Activated naive CD4-positive, alpha-beta T cell treated with anti-CD3 and anti-CD28 coated beads, Interleukin-2, amount 50 U/mL, for 72 hours (primary cell): ENCODE measurements around the gene COL8A1. TPM values are rescaled to one million over a fixed set of nuclear protein-coding genes. Genes with fewer than 3 reads are reported as not detected.

Source experiments
- ATAC-seq, 2 donors: fragments of 150-1000 bp; cut with Tn5 transposase; 2 replicates each; pipeline ENCODE4 v1.10.0; 2021; ENCODE audit warnings: mild to moderate bottlenecking in 2 of 2, moderate library complexity in 2 of 2
- DNase-seq, 2 donors: peaks; one replicate each; pipeline ENCODE4 v3.0.0; 2021 to 2022; ENCODE audit warnings: low spot score in 2 of 2
- H3K27ac Mint-ChIP-seq, 2 donors: one replicate each; pipeline ENCODE4 v1.8.0; 2022; ENCODE audit warnings: mild to moderate bottlenecking in 2 of 2, mixed read lengths in 2 of 2
- H3K36me3 Mint-ChIP-seq, 2 donors: one replicate each; pipeline ENCODE4 v1.8.0; 2022; ENCODE audit warnings: mixed read lengths in 2 of 2
- H3K9me3 Mint-ChIP-seq, 2 donors: one replicate each; pipeline ENCODE4 v1.8.0; 2022; ENCODE audit warnings: mixed read lengths in 2 of 2
- total RNA-seq, 2 donors: library from RNA; stranded (reverse); gene quantifications; one replicate each; pipeline ENCODE4 v1.2.3, GENCODE V29; 2022

Gene COL8A1
- total RNA-seq, 2 donors from 2014 or later: 0.07 TPM; not detected in 1

- no peak for ATAC-seq
- no peaks in the 10 kb centered on the region for H3K9me3 Mint-ChIP-seq
Observed at GRCh38 chr3:99658274-99658673, 19.9 kb downstream of the COL8A1 start.

GRCh38 chr3:99659032-99659431, 20.6 kb downstream of the COL8A1 start:
- ATAC-seq: peak; percentile 56 to 61
- DNase-seq: no peak
- Mint-ChIP-seq H3K27ac (no peak overlapping the region), H3K36me3 (no peaks in the 10 kb centered on the region), H3K9me3 (no peaks in the 10 kb centered on the region)

More at GRCh38 chr3:99658274-99658673, 19.9 kb downstream of the COL8A1 start:
- no peak overlapping the region for H3K27ac Mint-ChIP-seq
- H3K36me3 Mint-ChIP-seq: no peaks in the 10 kb centered on the region
- DNase-seq: no peak

- H3K36me3 Mint-ChIP-seq: no peaks in the 10 kb centered on the region
- H3K27ac Mint-ChIP-seq: no peak overlapping the region
- ATAC-seq (no peak), DNase-seq (no peak)
- H3K9me3 Mint-ChIP-seq: no peaks in the 10 kb centered on the region
Observed at GRCh38 chr3:99659951-99660350, 21.6 kb downstream of the COL8A1 start.

GRCh38 chr3:99662838-99663570, 24.6 kb downstream of the COL8A1 start:
- DNase-seq (no peak), ATAC-seq (no peak)
- H3K9me3 Mint-ChIP-seq: no peaks in the 10 kb centered on the region
- no peak overlapping the region for H3K27ac Mint-ChIP-seq
- H3K36me3 Mint-ChIP-seq: no peaks in the 10 kb centered on the region

- no peaks in the 10 kb centered on the region for H3K36me3 Mint-ChIP-seq
- H3K9me3 Mint-ChIP-seq: no peaks in the 10 kb centered on the region
- ATAC-seq (no peak), DNase-seq (no peak)
- no peak overlapping the region for H3K27ac Mint-ChIP-seq
Observed at GRCh38 chr3:99663977-99664376, 25.6 kb downstream of the COL8A1 start.

GRCh38 chr3:99665017-99665416, 26.6 kb downstream of the COL8A1 start:
- no peak for DNase-seq
- ATAC-seq: no peak
- no peak overlapping the region for H3K27ac Mint-ChIP-seq
- H3K36me3 Mint-ChIP-seq: no peaks in the 10 kb centered on the region
- no peaks in the 10 kb centered on the region for H3K9me3 Mint-ChIP-seq

- H3K27ac Mint-ChIP-seq: no peak overlapping the region
- ATAC-seq (no peak), DNase-seq (no peak)
- H3K36me3 Mint-ChIP-seq: no peaks in the 10 kb centered on the region
- H3K9me3 Mint-ChIP-seq: no peaks in the 10 kb centered on the region
Observed at GRCh38 chr3:99666201-99666600, 27.8 kb downstream of the COL8A1 start.

GRCh38 chr3:99668044-99668443, 29.6 kb downstream of the COL8A1 start:
- DNase-seq (no peak), ATAC-seq (no peak)
- no peaks in the 10 kb centered on the region for H3K36me3 Mint-ChIP-seq
- H3K27ac Mint-ChIP-seq: no peak overlapping the region
- H3K9me3 Mint-ChIP-seq: no peaks in the 10 kb centered on the region

- no peaks in the 10 kb centered on the region for H3K9me3 Mint-ChIP-seq
- ATAC-seq (no peak), DNase-seq (no peak)
- H3K36me3 Mint-ChIP-seq: no peaks in the 10 kb centered on the region
- no peak overlapping the region for H3K27ac Mint-ChIP-seq
Observed at GRCh38 chr3:99669879-99670555, 31.6 kb downstream of the COL8A1 start.

- H3K9me3 Mint-ChIP-seq: no peaks in the 10 kb centered on the region
- DNase-seq (no peak), ATAC-seq (no peak)
- no peaks in the 10 kb centered on the region for H3K36me3 Mint-ChIP-seq
- H3K27ac Mint-ChIP-seq: no peak overlapping the region
Observed at GRCh38 chr3:99670556-99670950, 32.2 kb downstream of the COL8A1 start.

- Mint-ChIP-seq H3K9me3 (no peaks in the 10 kb centered on the region), H3K27ac (no peak overlapping the region)
- ATAC-seq: no peak
Observed at GRCh38 chr3:99674086-99674789, 35.8 kb downstream of the COL8A1 start.

GRCh38 chr3:99678023-99678422, 39.6 kb downstream of the COL8A1 start:
- DNase-seq (no peak), ATAC-seq (no peak)
- H3K27ac Mint-ChIP-seq: no peak overlapping the region
- H3K9me3 Mint-ChIP-seq: no peaks in the 10 kb centered on the region
- H3K36me3 Mint-ChIP-seq: no peaks in the 10 kb centered on the region

More at GRCh38 chr3:99674086-99674789, 35.8 kb downstream of the COL8A1 start:
- H3K36me3 Mint-ChIP-seq: no peaks in the 10 kb centered on the region
- no peak for DNase-seq

- H3K27ac Mint-ChIP-seq: no peak overlapping the region
- no peak for DNase-seq
- ATAC-seq: no peak
- no peaks in the 10 kb centered on the region for H3K9me3 Mint-ChIP-seq
- H3K36me3 Mint-ChIP-seq: no peaks in the 10 kb centered on the region
Observed at GRCh38 chr3:99678896-99679295, 40.5 kb downstream of the COL8A1 start.

GRCh38 chr3:99681512-99681911, 43.1 kb downstream of the COL8A1 start:
- H3K9me3 Mint-ChIP-seq: no peaks in the 10 kb centered on the region
- ATAC-seq: no peak
- no peak overlapping the region for H3K27ac Mint-ChIP-seq
- H3K36me3 Mint-ChIP-seq: no peaks in the 10 kb centered on the region
- DNase-seq: no peak

- no peaks in the 10 kb centered on the region for H3K36me3 Mint-ChIP-seq
- DNase-seq: no peak
- no peaks in the 10 kb centered on the region for H3K9me3 Mint-ChIP-seq
- ATAC-seq: no peak
- H3K27ac Mint-ChIP-seq: no peak overlapping the region
Observed at GRCh38 chr3:99681976-99682375, 43.6 kb downstream of the COL8A1 start.

- no peak for ATAC-seq
- no peaks in the 10 kb centered on the region for H3K9me3 Mint-ChIP-seq
- no peaks in the 10 kb centered on the region for H3K36me3 Mint-ChIP-seq
- no peak overlapping the region for H3K27ac Mint-ChIP-seq
- DNase-seq: no peak
Observed at GRCh38 chr3:99683465-99683864, 45.1 kb downstream of the COL8A1 start.

GRCh38 chr3:99683876-99684275, 45.5 kb downstream of the COL8A1 start:
- Mint-ChIP-seq H3K36me3 (no peaks in the 10 kb centered on the region), H3K9me3 (no peaks in the 10 kb centered on the region), H3K27ac (no peak overlapping the region)
- DNase-seq: no peak
- no peak for ATAC-seq
